Measurements from ENCODE around the gene HHAT. TPM values are rescaled to one million over a fixed set of nuclear protein-coding genes. Genes with fewer than 3 reads are reported as not detected.

The HHAT gene
- total and polyA plus RNA-seq, 9 of the 15 experiments (the other 6 are each of a cell fraction or from before 2014, with no cell fraction given), result 0.07 to 0.16 (median 0.13) TPM; not detected in 1

DNA sequence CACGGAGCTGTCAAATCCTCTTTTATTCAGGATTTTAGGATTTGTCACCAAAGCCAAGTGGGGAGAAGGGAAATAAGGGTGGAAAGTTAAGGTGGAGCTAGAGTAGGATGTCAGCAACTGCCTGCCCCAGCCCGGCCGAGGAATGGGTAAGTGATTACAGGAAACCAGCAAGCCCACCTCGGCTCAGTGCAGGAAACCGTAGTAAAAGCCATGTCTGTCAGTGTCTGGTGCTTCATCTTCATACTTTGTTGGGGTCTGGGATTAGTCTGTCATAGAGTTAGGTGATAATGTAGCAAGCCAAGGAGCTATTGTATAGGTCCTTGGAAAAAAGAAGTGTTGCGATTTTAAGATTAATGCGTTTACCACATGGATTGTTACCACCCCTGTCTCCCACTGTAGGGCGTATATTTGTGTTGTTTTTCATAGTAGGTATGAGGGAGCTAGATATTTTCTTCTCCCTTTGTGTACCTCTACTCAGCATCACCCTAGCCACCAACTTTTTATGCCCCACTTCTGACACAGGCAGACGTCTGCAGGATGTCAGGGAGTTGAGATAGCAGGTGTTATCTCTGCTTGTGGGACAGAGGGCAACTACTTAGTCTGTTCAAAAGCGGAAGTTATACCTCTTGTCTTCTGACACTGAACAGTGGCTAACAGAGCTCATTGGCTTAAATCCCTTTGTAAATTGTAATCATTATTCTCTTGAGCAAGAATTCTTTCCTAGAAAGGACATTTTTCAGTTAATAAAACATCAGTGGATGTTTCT lies 253.7 kb downstream of the HHAT start (continued):
- TF ChIP-seq ZNF609 (CRISPR knock-in tag; IDR thresholded peaks at IDR 0.05; ENCODE audit: borderline replicate concordance), result no peak
- no peak for TF ChIP-seq ZNF644 (tag; IDR thresholded peaks at IDR 0.05; ENCODE audit: low read depth)
- peak; percentile 22; the same call in 1 of the 2 replicates for TF ChIP-seq TCF3 (CRISPR knock-in tag; IDR thresholded peaks at IDR 0.05)
- peak; percentile 30; the same call in 1 of the 2 replicates for TF ChIP-seq VEZF1 (CRISPR knock-in tag; IDR thresholded peaks at IDR 0.05)
- peak; percentile 68 for TF ChIP-seq CREM (IDR thresholded peaks at IDR 0.05; ENCODE audit: low read depth)
- TF ChIP-seq TBL1XR1 (IDR thresholded peaks at IDR 0.05; ENCODE audit: low read length in 2 of 2), result no peak
- no peak for TF ChIP-seq MTA2 (IDR thresholded peaks at IDR 0.05; ENCODE audit: low read depth)
- no peak for TF ChIP-seq PHF8 (IDR thresholded peaks at IDR 0.05; ENCODE audit: borderline replicate concordance, low read length)
- no peak for TF ChIP-seq RB1 (IDR thresholded peaks at IDR 0.05; ENCODE audit: low read depth)
- TF ChIP-seq CBFA2T3 (IDR thresholded peaks at IDR 0.05), result peak; percentile 47
- TF ChIP-seq HES1 (IDR thresholded peaks at IDR 0.05; ENCODE audit: low read depth), result peak; percentile 56; the same call in 1 of the 2 replicates
- TF ChIP-seq NBN (IDR thresholded peaks at IDR 0.05; ENCODE audit: low read depth), result no peak
- TF ChIP-seq KLF1 (tag; IDR thresholded peaks at IDR 0.05), result no peak
- no peak for TF ChIP-seq ZNF830 (CRISPR knock-in tag; IDR thresholded peaks at IDR 0.05)
- TF ChIP-seq, protein P1, sequence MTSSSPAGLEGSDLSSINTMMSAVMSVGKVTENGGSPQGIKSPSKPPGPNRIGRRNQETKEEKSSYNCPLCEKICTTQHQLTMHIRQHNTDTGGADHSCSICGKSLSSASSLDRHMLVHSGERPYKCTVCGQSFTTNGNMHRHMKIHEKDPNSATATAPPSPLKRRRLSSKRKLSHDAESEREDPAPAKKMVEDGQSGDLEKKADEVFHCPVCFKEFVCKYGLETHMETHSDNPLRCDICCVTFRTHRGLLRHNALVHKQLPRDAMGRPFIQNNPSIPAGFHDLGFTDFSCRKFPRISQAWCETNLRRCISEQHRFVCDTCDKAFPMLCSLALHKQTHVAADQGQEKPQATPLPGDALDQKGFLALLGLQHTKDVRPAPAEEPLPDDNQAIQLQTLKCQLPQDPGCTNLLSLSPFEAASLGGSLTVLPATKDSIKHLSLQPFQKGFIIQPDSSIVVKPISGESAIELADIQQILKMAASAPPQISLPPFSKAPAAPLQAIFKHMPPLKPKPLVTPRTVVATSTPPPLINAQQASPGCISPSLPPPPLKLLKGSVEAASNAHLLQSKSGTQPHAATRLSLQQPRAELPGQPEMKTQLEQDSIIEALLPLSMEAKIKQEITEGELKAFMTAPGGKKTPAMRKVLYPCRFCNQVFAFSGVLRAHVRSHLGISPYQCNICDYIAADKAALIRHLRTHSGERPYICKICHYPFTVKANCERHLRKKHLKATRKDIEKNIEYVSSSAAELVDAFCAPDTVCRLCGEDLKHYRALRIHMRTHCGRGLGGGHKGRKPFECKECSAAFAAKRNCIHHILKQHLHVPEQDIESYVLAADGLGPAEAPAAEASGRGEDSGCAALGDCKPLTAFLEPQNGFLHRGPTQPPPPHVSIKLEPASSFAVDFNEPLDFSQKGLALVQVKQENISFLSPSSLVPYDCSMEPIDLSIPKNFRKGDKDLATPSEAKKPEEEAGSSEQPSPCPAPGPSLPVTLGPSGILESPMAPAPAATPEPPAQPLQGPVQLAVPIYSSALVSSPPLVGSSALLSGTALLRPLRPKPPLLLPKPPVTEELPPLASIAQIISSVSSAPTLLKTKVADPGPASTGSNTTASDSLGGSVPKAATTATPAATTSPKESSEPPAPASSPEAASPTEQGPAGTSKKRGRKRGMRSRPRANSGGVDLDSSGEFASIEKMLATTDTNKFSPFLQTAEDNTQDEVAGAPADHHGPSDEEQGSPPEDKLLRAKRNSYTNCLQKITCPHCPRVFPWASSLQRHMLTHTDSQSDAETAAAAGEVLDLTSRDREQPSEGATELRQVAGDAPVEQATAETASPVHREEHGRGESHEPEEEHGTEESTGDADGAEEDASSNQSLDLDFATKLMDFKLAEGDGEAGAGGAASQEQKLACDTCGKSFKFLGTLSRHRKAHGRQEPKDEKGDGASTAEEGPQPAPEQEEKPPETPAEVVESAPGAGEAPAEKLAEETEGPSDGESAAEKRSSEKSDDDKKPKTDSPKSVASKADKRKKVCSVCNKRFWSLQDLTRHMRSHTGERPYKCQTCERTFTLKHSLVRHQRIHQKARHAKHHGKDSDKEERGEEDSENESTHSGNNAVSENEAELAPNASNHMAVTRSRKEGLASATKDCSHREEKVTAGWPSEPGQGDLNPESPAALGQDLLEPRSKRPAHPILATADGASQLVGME (CRISPR knock-in tag; IDR thresholded peaks at IDR 0.05), result 0 out of 2 replicates have a peak, but pooled peaks have one; percentile 2
